ENCODE data around the gene AKAP13.

AKAP13 gene

DNA sequence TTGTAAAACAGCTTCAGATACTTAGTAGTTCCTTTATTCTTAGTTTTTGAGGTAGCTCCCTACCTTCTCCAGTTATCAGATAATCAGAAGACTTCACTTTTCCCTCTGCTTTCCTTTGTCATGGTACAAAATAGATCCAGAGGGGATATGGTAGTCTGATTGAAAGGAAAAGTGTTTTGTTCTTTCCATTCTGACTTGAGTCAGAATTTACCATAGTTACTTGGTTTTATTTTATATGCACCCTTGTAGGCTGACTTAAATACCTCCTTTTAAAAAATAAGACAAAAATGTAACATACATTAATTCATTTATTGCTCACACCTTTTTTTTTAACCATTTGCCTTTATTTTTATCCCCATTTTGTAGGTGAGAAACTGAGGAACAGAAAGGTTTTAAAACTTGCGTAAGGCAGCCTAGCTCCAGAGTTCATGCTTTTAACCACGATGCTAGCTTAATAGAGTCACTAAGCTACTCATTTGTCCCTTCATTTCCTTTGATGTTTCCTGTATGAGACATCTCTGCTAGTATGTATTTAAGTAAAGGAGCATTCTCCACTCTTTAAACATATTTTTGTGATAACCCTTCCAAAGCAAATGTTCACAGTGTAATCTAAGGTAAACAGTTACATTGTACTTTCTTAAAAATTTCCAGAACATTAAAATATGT lies 226.9 kb downstream of the AKAP13 start:
- Histone ChIP-seq H3K79me2 (no peaks in the 10 kb centered on the region), H2AFZ (no peak overlapping the region), H3K4me2 (ENCODE audit: low read length) (no peak overlapping the region), H3K4me3 (ENCODE audit: low read depth, low read length) (no peak overlapping the region), H3K4me1 (no peaks in the 10 kb centered on the region), H3K9ac (no peak overlapping the region), H3K36me3 (ENCODE audit: control insufficient read depth, insufficient read depth, low read length) (no peaks in the 10 kb centered on the region), H3K9me3 (ENCODE audit: control insufficient read depth, low read length) (no peaks in the 10 kb centered on the region), H3K27me3 (ENCODE audit: control insufficient read depth, insufficient read depth, low read length) (no peaks in the 10 kb centered on the region), H3K27ac (no peak overlapping the region)
- TF ChIP-seq, protein P1, sequence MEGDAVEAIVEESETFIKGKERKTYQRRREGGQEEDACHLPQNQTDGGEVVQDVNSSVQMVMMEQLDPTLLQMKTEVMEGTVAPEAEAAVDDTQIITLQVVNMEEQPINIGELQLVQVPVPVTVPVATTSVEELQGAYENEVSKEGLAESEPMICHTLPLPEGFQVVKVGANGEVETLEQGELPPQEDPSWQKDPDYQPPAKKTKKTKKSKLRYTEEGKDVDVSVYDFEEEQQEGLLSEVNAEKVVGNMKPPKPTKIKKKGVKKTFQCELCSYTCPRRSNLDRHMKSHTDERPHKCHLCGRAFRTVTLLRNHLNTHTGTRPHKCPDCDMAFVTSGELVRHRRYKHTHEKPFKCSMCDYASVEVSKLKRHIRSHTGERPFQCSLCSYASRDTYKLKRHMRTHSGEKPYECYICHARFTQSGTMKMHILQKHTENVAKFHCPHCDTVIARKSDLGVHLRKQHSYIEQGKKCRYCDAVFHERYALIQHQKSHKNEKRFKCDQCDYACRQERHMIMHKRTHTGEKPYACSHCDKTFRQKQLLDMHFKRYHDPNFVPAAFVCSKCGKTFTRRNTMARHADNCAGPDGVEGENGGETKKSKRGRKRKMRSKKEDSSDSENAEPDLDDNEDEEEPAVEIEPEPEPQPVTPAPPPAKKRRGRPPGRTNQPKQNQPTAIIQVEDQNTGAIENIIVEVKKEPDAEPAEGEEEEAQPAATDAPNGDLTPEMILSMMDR (IDR thresholded peaks at IDR 0.05): no peak

DNA sequence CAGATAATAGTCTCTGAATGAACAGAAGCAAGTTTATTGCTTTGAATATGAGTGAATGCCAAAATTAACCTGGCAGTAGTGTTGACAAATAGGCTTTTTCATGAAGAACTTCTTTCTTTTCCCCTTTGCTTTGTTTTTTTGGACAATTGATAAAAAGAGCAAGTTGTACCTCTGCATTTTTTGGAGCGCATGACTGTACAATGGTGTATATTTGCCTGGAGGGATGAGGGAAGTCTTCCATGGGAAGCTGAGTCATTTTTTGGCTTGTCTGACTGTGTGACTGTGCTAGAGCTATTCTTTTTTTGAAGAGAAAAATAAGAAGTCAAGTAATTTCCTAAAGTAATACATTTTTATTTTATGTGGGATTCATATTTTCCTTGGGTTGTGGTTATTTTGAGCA lies 227.4 kb downstream of the AKAP13 start:
- Histone ChIP-seq H3K4me2 (ENCODE audit: low read length) (no peak overlapping the region), H3K27ac (peak overlapping the region; percentile 4), H3K4me1 (no peaks in the 10 kb centered on the region), H2AFZ (no peak overlapping the region), H3K9ac (no peak overlapping the region), H3K79me2 (no peaks in the 10 kb centered on the region), H3K9me3 (ENCODE audit: control insufficient read depth, low read length) (no peaks in the 10 kb centered on the region), H3K36me3 (ENCODE audit: control insufficient read depth, insufficient read depth, low read length) (no peaks in the 10 kb centered on the region), H3K27me3 (ENCODE audit: control insufficient read depth, insufficient read depth, low read length) (no peaks in the 10 kb centered on the region), H3K4me3 (ENCODE audit: low read depth, low read length) (no peak overlapping the region)
- TF ChIP-seq, protein P1 (IDR thresholded peaks at IDR 0.05): no peak

DNA sequence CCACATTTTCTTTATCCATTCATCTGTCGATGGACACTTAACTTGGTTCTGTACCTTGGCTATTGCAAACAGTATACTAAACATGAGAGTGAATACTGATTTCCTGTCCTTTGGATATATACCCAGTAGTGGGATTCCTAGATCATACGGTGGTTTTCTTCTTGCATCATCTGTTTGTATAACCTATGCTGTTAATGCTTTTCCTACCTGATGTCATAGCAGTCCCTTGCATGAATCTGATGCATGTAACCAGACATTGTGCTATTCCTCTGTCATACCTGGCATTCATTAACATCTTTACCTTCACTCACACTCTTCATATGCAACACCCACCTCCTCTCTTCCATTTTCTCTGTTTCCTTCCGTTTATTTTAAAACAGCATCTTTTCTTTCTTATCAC lies 229.1 kb downstream of the AKAP13 start:
- Histone ChIP-seq H3K4me1 (no peaks in the 10 kb centered on the region), H3K27ac (no peak overlapping the region), H3K9me3 (ENCODE audit: control insufficient read depth, low read length) (no peaks in the 10 kb centered on the region)

DNA sequence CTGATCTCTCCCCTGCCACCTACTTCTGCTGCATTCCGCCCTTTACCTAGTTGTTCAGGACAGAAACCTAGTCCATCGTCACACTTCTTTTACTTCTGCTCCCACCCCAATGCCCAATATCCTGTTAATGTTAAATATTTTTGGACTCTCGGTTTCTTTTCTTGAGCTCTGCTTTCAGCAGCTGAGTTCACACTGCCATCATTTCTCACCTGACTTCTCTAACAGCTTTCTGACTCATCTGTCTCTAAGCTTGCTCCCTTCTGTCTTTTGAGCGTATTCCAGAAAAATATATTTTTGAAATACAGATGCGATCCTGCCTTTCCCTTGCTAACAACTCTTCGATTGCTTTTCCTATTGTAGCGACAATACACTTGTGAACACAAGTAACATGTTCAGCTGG lies 231.0 kb downstream of the AKAP13 start:
- H3K27me3 ChIP-seq (ENCODE audit: control insufficient read depth, insufficient read depth, low read length): no peaks in the 10 kb centered on the region
- H3K4me1 ChIP-seq: no peaks in the 10 kb centered on the region
- H3K36me3 ChIP-seq (ENCODE audit: control insufficient read depth, insufficient read depth, low read length): no peaks in the 10 kb centered on the region
- no peaks in the 10 kb centered on the region for H3K9me3 ChIP-seq (ENCODE audit: control insufficient read depth, low read length)
- no peak overlapping the region for H3K4me2 ChIP-seq (ENCODE audit: low read length)
- TF ChIP-seq, protein P1 (IDR thresholded peaks at IDR 0.05): no peak
- no peak overlapping the region for H2AFZ ChIP-seq
- no peak overlapping the region for H3K9ac ChIP-seq
- no peak overlapping the region for H3K4me3 ChIP-seq (ENCODE audit: low read depth, low read length)
- no peaks in the 10 kb centered on the region for H3K79me2 ChIP-seq
- no peak overlapping the region for H3K27ac ChIP-seq

More for the DNA sequence above, 229.1 kb downstream of the AKAP13 start:
- no peak overlapping the region for H2AFZ ChIP-seq
- H3K4me2 ChIP-seq (ENCODE audit: low read length): no peak overlapping the region
- no peaks in the 10 kb centered on the region for H3K27me3 ChIP-seq (ENCODE audit: control insufficient read depth, insufficient read depth, low read length)
- no peak overlapping the region for H3K9ac ChIP-seq
- no peaks in the 10 kb centered on the region for H3K36me3 ChIP-seq (ENCODE audit: control insufficient read depth, insufficient read depth, low read length)
- H3K4me3 ChIP-seq (ENCODE audit: low read depth, low read length): no peak overlapping the region
- TF ChIP-seq, protein P1 (IDR thresholded peaks at IDR 0.05): no peak
- H3K79me2 ChIP-seq: no peaks in the 10 kb centered on the region

DNA sequence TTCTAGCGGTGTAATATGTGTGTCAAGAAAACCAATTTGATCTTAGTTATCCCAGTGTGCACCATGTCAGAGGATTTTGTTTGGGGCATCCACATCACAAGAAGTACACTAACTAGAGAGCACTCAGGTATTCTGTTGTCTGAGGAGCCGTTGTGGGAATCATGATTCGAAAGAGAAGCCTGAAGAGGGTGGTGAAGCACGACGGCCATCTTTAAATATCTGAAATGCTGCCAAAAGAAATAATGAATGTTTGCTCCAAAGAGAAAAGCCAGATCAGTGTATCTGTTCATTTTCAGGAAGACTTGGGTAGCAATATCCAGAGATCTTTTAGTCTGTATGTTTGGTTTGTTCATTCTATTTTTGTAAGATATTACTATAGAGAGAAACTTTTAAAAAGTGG lies 233.7 kb downstream of the AKAP13 start:
- TF ChIP-seq, protein P1 (IDR thresholded peaks at IDR 0.05): no peak
- no peak overlapping the region for H2AFZ ChIP-seq
- H3K4me1 ChIP-seq: no peaks in the 10 kb centered on the region
- H3K4me3 ChIP-seq (ENCODE audit: low read depth, low read length): no peak overlapping the region
- no peak overlapping the region for H3K27ac ChIP-seq
- H3K79me2 ChIP-seq: no peaks in the 10 kb centered on the region
- no peaks in the 10 kb centered on the region for H3K9me3 ChIP-seq (ENCODE audit: control insufficient read depth, low read length)
- H3K9ac ChIP-seq: no peak overlapping the region
- H3K27me3 ChIP-seq (ENCODE audit: control insufficient read depth, insufficient read depth, low read length): no peaks in the 10 kb centered on the region
- H3K36me3 ChIP-seq (ENCODE audit: control insufficient read depth, insufficient read depth, low read length): no peaks in the 10 kb centered on the region
- no peak overlapping the region for H3K4me2 ChIP-seq (ENCODE audit: low read length)

All from parathyroid adenoma (tissue), 2 donors.